Keratinocyte (primary cell): ENCODE results near the gene PARD3. TPM values are rescaled to one million over a fixed set of nuclear protein-coding genes. Genes with fewer than 3 reads are reported as not detected.

Experiments
- DNase-seq: peaks from one replicate; pipeline ENCODE4 v3.0.0-alpha.2; 2011; ENCODE audit warnings: low read depth, missing footprints, low spot score
- FAIRE-seq: peaks from 2 replicates; lab custom pipeline; 2011; peaks lifted over from hg19 to GRCh38; lab: Jason Lieb, UNC
- H2AFZ ChIP-seq: 2 replicates; pipeline ENCODE4 v1.6.0; 2012; ENCODE audit warnings: low read length, control low read depth, inconsistent platforms; ENCODE audit not compliant: control insufficient read depth
- H3K27ac ChIP-seq: 2 replicates; pipeline ENCODE4 v1.5.1; 2011; ENCODE audit warnings: low read length; ENCODE audit not compliant: control insufficient read depth, insufficient read depth
- H3K27me3 ChIP-seq: 3 replicates; pipeline ENCODE4 v1.6.0; 2011; ENCODE audit warnings: low read length; ENCODE audit not compliant: control insufficient read depth, insufficient read depth; ENCODE audit errors: extremely low read depth
- H3K36me3 ChIP-seq, 2 experiments: 2 replicates in 1 of 2; 3 replicates in 1 of 2; pipeline ENCODE4 v1.5.1; 2011; ENCODE audit warnings: low read length in 2 of 2, mild to moderate bottlenecking in 1 of 2; ENCODE audit not compliant: control insufficient read depth in 2 of 2, insufficient read depth in 2 of 2; ENCODE audit errors: extremely low read depth in 1 of 2
- H3K4me1 ChIP-seq: 3 replicates; pipeline ENCODE4 v1.5.1; 2011; ENCODE audit warnings: low read length; ENCODE audit not compliant: control insufficient read depth, insufficient read depth; ENCODE audit errors: extremely low read depth
- H3K4me2 ChIP-seq: 3 replicates; pipeline ENCODE4 v1.6.0; 2011; ENCODE audit warnings: low read depth, low read length; ENCODE audit not compliant: control insufficient read depth, insufficient read depth; ENCODE audit errors: extremely low read depth
- H3K4me3 ChIP-seq, 3 experiments: fragments of 200-600 bp in 1 of 3; sonication (generic) in 1 of 3; 2 replicates in 2 of 3; 3 replicates in 1 of 3; pipeline ENCODE4 v1.5.1; 2011 to 2016; ENCODE audit warnings: low read length in 3 of 3, mild to moderate bottlenecking in 3 of 3, control low read depth in 2 of 3, inconsistent platforms in 1 of 3, low read depth in 1 of 3, mixed read lengths in 1 of 3, mixed run types in 1 of 3, moderate library complexity in 1 of 3; ENCODE audit not compliant: control insufficient read depth in 2 of 3, insufficient read depth in 2 of 3; ENCODE audit errors: extremely low read depth in 1 of 3
- H3K79me2 ChIP-seq: 2 replicates; pipeline ENCODE4 v1.6.0; 2012; ENCODE audit warnings: low read length; ENCODE audit not compliant: control insufficient read depth, insufficient read depth
- H3K9ac ChIP-seq: 3 replicates; pipeline ENCODE4 v1.6.0; 2011; ENCODE audit warnings: low read length; ENCODE audit not compliant: control insufficient read depth, insufficient read depth; ENCODE audit errors: extremely low read depth
- H3K9me1 ChIP-seq: 3 replicates; pipeline ENCODE4 v1.6.0; 2011; ENCODE audit warnings: low read length; ENCODE audit not compliant: control insufficient read depth, insufficient read depth; ENCODE audit errors: extremely low read depth
- H3K9me3 ChIP-seq: 2 replicates; pipeline ENCODE4 v1.5.1; 2012; ENCODE audit warnings: low read depth, low read length; ENCODE audit not compliant: control insufficient read depth
- H4K20me1 ChIP-seq: 3 replicates; pipeline ENCODE4 v1.6.0; 2011; ENCODE audit warnings: low read length; ENCODE audit not compliant: control insufficient read depth, insufficient read depth; ENCODE audit errors: extremely low read depth
- EZH2 ChIP-seq: IDR thresholded peaks from one replicate; pipeline ENCODE4 v1.6.1; 2012; ENCODE audit warnings: inconsistent platforms, mild to moderate bottlenecking, low read length, moderate library complexity
- dilution Hi-C: fragments of 300-500 bp; cut with MboI; formaldehyde crosslinking; loops from one replicate; pipeline ENCODE4 v1.7.0; 2020; ENCODE audit warnings: low sequenced_read_pairs; ENCODE audit not compliant: extremely low pct_ligation_motif_present
- polyA plus RNA-seq, 5 experiments: library from polyadenylated mRNA; depleted of rRNA in 3 of 5; stranded (reverse) in 3 of 5; stranded (forward) in 1 of 5; unstranded in 1 of 5; fragments of >200 nt; gene quantifications; 1 replicate in 1 of 5; 2 replicates in 3 of 5; 3 replicates in 1 of 5; pipeline versions ENCODE4 v1.2.1 to v1.2.3, GENCODE V29; 2011 to 2012; ENCODE audit warnings: missing spikeins in 2 of 5, low read depth in 1 of 5, low replicate concordance in 1 of 5
- TF ChIP-seq, protein P1 (sequence below), 3 experiments: IDR thresholded peaks in 1 of 3; conservative IDR thresholded peaks in 1 of 3; optimal IDR thresholded peaks in 1 of 3; 2 replicates in 2 of 3; 3 replicates in 1 of 3; pipeline versions ENCODE3 to v1.5.1; 2011; ENCODE audit warnings: low read length in 3 of 3, mild to moderate bottlenecking in 3 of 3, moderate library complexity in 2 of 3, control low read depth in 1 of 3, inconsistent platforms in 1 of 3; ENCODE audit not compliant: insufficient read depth in 2 of 3; ENCODE audit errors: extremely low read depth in 1 of 3

PARD3 gene
- polyA plus RNA-seq, 1 donor (not counting 4 experiments of a cell fraction or from before 2014, with no cell fraction given): 46.4 TPM

DNA sequence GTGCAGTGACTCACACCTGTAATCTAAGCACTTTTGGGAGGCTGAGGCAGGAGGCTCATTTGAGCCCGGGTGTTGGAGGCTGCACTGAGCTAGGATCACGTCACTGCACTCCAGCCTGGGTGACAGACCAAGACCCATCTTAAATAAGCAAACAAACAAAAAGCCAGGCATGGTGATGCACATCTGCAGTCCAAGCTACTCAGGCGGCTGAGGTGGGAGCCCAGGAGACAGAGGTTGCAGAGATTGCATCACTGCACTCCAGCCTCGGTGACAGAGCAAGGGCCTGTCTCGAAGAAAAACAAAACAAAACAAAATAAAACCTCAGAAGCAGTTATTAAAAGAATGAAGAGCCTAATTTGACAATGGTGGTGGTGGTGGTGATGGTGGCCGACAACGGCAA lies 132.5 kb downstream of the PARD3 start:
- Histone ChIP-seq H3K4me1 (peaks cover 3% of the 10 kb centered on the region), H3K4me2 (no peak overlapping the region), H3K27ac (no peak overlapping the region), H3K9me1 (peaks cover 4% of the 10 kb centered on the region), H3K4me3 (no peak overlapping the region), H2AFZ (no peak overlapping the region), H3K36me3 (peaks cover 0 to 3% of the 10 kb centered on the region in 2 experiments), H4K20me1 (peaks cover 2% of the 10 kb centered on the region), H3K79me2 (peaks cover 57% of the 10 kb centered on the region), H3K9me3 (no peaks in the 10 kb centered on the region), H3K9ac (no peak overlapping the region), H3K27me3 (no peaks in the 10 kb centered on the region)
- TF ChIP-seq EZH2: no peak
- TF ChIP-seq, protein P1, sequence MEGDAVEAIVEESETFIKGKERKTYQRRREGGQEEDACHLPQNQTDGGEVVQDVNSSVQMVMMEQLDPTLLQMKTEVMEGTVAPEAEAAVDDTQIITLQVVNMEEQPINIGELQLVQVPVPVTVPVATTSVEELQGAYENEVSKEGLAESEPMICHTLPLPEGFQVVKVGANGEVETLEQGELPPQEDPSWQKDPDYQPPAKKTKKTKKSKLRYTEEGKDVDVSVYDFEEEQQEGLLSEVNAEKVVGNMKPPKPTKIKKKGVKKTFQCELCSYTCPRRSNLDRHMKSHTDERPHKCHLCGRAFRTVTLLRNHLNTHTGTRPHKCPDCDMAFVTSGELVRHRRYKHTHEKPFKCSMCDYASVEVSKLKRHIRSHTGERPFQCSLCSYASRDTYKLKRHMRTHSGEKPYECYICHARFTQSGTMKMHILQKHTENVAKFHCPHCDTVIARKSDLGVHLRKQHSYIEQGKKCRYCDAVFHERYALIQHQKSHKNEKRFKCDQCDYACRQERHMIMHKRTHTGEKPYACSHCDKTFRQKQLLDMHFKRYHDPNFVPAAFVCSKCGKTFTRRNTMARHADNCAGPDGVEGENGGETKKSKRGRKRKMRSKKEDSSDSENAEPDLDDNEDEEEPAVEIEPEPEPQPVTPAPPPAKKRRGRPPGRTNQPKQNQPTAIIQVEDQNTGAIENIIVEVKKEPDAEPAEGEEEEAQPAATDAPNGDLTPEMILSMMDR (optimal IDR thresholded peaks at IDR 0.05 in 1 of 3, IDR thresholded peaks at IDR 0.05 in 1 of 3, conservative IDR thresholded peaks at IDR 0.05 in 1 of 3; ENCODE audit: extremely low read depth in 1 of 3, insufficient read depth in 2 of 3, low read length in 3 of 3): no peak
- no peak for DNase-seq
- no peak for FAIRE-seq
- dilution Hi-C loops: no loop called here

DNA sequence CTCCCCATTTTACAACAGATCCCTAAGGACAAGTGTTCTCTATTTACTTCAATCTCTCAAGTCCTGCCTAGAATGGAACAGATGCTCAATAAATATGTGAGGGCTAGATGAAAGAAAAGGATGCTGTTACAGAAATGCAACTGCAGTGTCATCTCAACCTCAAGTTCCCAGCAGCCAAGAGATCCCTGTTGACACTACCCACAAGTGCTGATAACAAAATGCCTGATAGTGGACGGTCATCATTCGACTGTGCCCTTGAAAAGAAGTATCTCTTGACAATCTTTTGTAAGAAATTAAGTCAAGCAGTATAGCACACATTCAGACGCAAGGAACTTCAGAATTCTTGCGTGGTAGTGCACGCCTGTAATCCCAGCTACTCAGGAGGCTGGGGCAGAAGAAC lies 133.2 kb downstream of the PARD3 start:
- H3K9me3 ChIP-seq: no peaks in the 10 kb centered on the region
- TF ChIP-seq, protein P1 (optimal IDR thresholded peaks at IDR 0.05 in 1 of 3, IDR thresholded peaks at IDR 0.05 in 1 of 3, conservative IDR thresholded peaks at IDR 0.05 in 1 of 3; ENCODE audit: extremely low read depth in 1 of 3, insufficient read depth in 2 of 3, low read length in 3 of 3): no peak
- TF ChIP-seq EZH2: no peak
- H3K9ac ChIP-seq: no peak overlapping the region
- no peak overlapping the region for H2AFZ ChIP-seq
- dilution Hi-C loops: no loop called here
- DNase-seq (no peak), FAIRE-seq (no peak)
- H3K27me3 ChIP-seq: no peaks in the 10 kb centered on the region
- peaks cover 52% of the 10 kb centered on the region for H3K79me2 ChIP-seq
- H4K20me1 ChIP-seq: peaks cover 2% of the 10 kb centered on the region
- no peaks in the 10 kb centered on the region for H3K4me1 ChIP-seq
- H3K4me2 ChIP-seq: no peak overlapping the region
- peaks cover 0 to 3% of the 10 kb centered on the region in 2 experiments for H3K36me3 ChIP-seq
- no peak overlapping the region for H3K27ac ChIP-seq
- no peak overlapping the region for H3K4me3 ChIP-seq
- peaks cover 4% of the 10 kb centered on the region for H3K9me1 ChIP-seq
